Measurements from ENCODE around the gene PRDM16. TPM values are rescaled to one million over a fixed set of nuclear protein-coding genes. Genes with fewer than 3 reads are reported as not detected.

The PRDM16 gene
- total RNA-seq, 1 experiment from 2014 or later: 22.3 TPM

DNA sequence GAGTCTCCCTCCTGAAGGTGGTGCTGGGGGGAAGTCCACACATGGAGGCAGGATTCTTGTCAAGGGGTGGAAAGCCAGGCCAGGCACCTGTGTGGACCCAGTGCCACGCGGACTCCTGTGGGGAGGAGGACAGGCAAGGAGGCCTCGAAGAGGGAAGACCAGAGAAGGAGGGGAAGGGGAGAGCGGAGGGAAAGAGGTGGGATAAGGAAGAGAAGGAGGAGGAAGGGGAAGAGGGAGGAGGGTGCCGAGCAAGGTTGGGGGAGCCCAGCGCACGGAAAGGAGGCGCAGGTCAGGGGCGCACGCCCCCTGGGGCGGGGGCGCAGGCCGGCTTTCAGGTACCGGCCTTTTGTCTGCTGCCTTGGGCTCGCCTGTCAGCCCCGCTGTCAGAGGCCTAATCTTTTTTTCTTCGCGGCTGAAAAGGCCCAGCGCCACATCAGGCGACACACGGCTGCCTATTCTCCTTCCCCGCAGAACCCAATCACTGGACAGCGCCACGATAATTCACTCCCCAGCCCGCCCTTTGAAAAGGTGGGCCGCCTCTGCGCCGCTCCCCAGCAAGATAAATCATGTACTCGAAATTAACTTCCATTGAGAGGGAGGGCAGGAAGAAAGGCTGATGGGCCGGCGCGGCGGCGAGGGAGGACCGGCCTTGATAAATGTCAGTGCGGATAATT, 42.5 kb downstream of the PRDM16 start:
- CTCF ChIA-PET: no interaction called here
- Histone ChIP-seq H3K4me3 (ENCODE audit: low read depth in 2 of 2, low read length in 2 of 2) (no peak overlapping the region), H3K27me3 (ENCODE audit: control insufficient read depth, insufficient read depth, low read length) (no peaks in the 10 kb centered on the region), H3K4me1 (ENCODE audit: control insufficient read depth, insufficient read depth, low read length) (0 out of 2 replicates have a peak, but pooled peaks cover 4% of the 10 kb centered on the region), H3K36me3 (ENCODE audit: control insufficient read depth, insufficient read depth, low read length) (no peaks in the 10 kb centered on the region), H3K27ac (ENCODE audit: low read length) (no peak overlapping the region), H3K9me3 (ENCODE audit: control insufficient read depth, insufficient read depth, low read depth, low read length) (no peaks in the 10 kb centered on the region)
- TF ChIP-seq TCF7L2 (IDR thresholded peaks at IDR 0.05; ENCODE audit: low read depth, low read length) (no peak), SIN3A (IDR thresholded peaks at IDR 0.05; ENCODE audit: borderline replicate concordance, insufficient read depth, low read depth, low read length) (no peak), POLR2AphosphoS5 (IDR thresholded peaks at IDR 0.05; ENCODE audit: low read depth, low read length) (no peak)
- TF ChIP-seq, protein P1, sequence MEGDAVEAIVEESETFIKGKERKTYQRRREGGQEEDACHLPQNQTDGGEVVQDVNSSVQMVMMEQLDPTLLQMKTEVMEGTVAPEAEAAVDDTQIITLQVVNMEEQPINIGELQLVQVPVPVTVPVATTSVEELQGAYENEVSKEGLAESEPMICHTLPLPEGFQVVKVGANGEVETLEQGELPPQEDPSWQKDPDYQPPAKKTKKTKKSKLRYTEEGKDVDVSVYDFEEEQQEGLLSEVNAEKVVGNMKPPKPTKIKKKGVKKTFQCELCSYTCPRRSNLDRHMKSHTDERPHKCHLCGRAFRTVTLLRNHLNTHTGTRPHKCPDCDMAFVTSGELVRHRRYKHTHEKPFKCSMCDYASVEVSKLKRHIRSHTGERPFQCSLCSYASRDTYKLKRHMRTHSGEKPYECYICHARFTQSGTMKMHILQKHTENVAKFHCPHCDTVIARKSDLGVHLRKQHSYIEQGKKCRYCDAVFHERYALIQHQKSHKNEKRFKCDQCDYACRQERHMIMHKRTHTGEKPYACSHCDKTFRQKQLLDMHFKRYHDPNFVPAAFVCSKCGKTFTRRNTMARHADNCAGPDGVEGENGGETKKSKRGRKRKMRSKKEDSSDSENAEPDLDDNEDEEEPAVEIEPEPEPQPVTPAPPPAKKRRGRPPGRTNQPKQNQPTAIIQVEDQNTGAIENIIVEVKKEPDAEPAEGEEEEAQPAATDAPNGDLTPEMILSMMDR (IDR thresholded peaks at IDR 0.05): no peak
- TF ChIP-seq, protein P2, sequence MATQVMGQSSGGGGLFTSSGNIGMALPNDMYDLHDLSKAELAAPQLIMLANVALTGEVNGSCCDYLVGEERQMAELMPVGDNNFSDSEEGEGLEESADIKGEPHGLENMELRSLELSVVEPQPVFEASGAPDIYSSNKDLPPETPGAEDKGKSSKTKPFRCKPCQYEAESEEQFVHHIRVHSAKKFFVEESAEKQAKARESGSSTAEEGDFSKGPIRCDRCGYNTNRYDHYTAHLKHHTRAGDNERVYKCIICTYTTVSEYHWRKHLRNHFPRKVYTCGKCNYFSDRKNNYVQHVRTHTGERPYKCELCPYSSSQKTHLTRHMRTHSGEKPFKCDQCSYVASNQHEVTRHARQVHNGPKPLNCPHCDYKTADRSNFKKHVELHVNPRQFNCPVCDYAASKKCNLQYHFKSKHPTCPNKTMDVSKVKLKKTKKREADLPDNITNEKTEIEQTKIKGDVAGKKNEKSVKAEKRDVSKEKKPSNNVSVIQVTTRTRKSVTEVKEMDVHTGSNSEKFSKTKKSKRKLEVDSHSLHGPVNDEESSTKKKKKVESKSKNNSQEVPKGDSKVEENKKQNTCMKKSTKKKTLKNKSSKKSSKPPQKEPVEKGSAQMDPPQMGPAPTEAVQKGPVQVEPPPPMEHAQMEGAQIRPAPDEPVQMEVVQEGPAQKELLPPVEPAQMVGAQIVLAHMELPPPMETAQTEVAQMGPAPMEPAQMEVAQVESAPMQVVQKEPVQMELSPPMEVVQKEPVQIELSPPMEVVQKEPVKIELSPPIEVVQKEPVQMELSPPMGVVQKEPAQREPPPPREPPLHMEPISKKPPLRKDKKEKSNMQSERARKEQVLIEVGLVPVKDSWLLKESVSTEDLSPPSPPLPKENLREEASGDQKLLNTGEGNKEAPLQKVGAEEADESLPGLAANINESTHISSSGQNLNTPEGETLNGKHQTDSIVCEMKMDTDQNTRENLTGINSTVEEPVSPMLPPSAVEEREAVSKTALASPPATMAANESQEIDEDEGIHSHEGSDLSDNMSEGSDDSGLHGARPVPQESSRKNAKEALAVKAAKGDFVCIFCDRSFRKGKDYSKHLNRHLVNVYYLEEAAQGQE (IDR thresholded peaks at IDR 0.05; ENCODE audit: insufficient read depth in 1 of 2, low read depth in 2 of 2, low read length in 1 of 2): no peak
- POLR2A ChIA-PET: no interaction called here
- BruUV-seq (replicated peaks): no TSS peak
- intact Hi-C loops (cut with micrococcal nuclease; ENCODE audit: unreplicated experiment): no loop called here
- DNase-seq (ENCODE audit: low read depth, low spot score) (no peak), ATAC-seq (no peak)
- in situ Hi-C loops (cut with HindIII; ENCODE audit: low pct_unique_long_range_greater_than_20kb, low sequenced_read_pairs): no loop called here

DNA sequence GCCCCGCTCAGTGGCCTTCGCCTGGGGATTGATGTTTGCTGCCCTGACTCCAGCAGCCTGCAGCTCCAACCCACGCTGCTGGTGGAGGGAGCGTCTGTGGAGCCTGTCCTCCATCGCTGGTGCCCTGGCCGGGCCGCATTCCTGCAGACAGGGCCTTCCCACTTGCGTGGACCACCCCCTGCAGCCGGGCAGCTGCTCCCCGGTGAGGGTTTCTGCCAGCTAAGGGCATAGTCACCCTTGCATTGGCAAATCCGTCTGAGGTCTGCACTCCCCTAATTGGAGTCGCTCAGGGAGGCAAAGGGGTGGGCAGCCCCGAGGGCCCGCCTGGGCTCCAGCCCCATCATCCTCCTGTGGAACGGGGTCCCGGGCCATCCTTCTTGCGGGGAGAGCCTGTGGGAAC, 43.5 kb downstream of the PRDM16 start:
- DNase-seq (ENCODE audit: low read depth, low spot score) (no peak), ATAC-seq (no peak)
- no peaks in the 10 kb centered on the region for H3K36me3 ChIP-seq (ENCODE audit: control insufficient read depth, insufficient read depth, low read length)
- no peak for TF ChIP-seq POLR2AphosphoS5 (IDR thresholded peaks at IDR 0.05; ENCODE audit: low read depth, low read length)
- TF ChIP-seq, protein P2 (IDR thresholded peaks at IDR 0.05; ENCODE audit: insufficient read depth in 1 of 2, low read depth in 2 of 2, low read length in 1 of 2): no peak
- TF ChIP-seq TCF7L2 (IDR thresholded peaks at IDR 0.05; ENCODE audit: low read depth, low read length): no peak
- no peak for TF ChIP-seq SIN3A (IDR thresholded peaks at IDR 0.05; ENCODE audit: borderline replicate concordance, insufficient read depth, low read depth, low read length)
- TF ChIP-seq, protein P1 (IDR thresholded peaks at IDR 0.05): no peak
- no peaks in the 10 kb centered on the region for H3K27me3 ChIP-seq (ENCODE audit: control insufficient read depth, insufficient read depth, low read length)
- in situ Hi-C loops (cut with HindIII; ENCODE audit: low pct_unique_long_range_greater_than_20kb, low sequenced_read_pairs) (no loop called here), intact Hi-C loops (cut with micrococcal nuclease; ENCODE audit: unreplicated experiment) (no loop called here)
- 0 out of 2 replicates have a peak, but pooled peaks cover 4% of the 10 kb centered on the region for H3K4me1 ChIP-seq (ENCODE audit: control insufficient read depth, insufficient read depth, low read length)
- no peak overlapping the region for H3K27ac ChIP-seq (ENCODE audit: low read length)
- H3K9me3 ChIP-seq (ENCODE audit: control insufficient read depth, insufficient read depth, low read depth, low read length): no peaks in the 10 kb centered on the region
- no TSS peak for BruUV-seq (replicated peaks)
- no peak overlapping the region for H3K4me3 ChIP-seq (ENCODE audit: low read depth in 2 of 2, low read length in 2 of 2)
- ChIA-PET POLR2A (no interaction called here), CTCF (no interaction called here)
